Measurements from ENCODE around the gene TASL. TPM values are rescaled to one million over a fixed set of nuclear protein-coding genes. Genes with fewer than 3 reads are reported as not detected.

Gene TASL
- polyA plus RNA-seq, 1 donor (not counting 4 experiments of a cell fraction or from before 2014, with no cell fraction given) = not detected

GRCh38 chrX:30521440-30522182 is 56.0 kb downstream of the TASL start:
- Histone ChIP-seq H3K9me3 (ENCODE audit: control insufficient read depth, low read depth, low read length) (no peaks in the 10 kb centered on the region), H3K9ac (ENCODE audit: control insufficient read depth, extremely low read depth, insufficient read depth, low read length) (no peak overlapping the region), H3K79me2 (ENCODE audit: control insufficient read depth, insufficient read depth, low read length) (no peaks in the 10 kb centered on the region), H3K27ac (ENCODE audit: control insufficient read depth, insufficient read depth, low read length) (no peak overlapping the region), H4K20me1 (ENCODE audit: control insufficient read depth, extremely low read depth, insufficient read depth, low read length) (no peaks in the 10 kb centered on the region), H3K9me1 (ENCODE audit: control insufficient read depth, extremely low read depth, insufficient read depth, low read length) (no peaks in the 10 kb centered on the region), H2AFZ (ENCODE audit: control insufficient read depth, low read length) (no peak overlapping the region), H3K4me1 (ENCODE audit: control insufficient read depth, extremely low read depth, insufficient read depth, low read length) (no peaks in the 10 kb centered on the region), H3K27me3 (ENCODE audit: control insufficient read depth, extremely low read depth, insufficient read depth, low read length) (no peaks in the 10 kb centered on the region), H3K4me3 (ENCODE audit: control insufficient read depth in 2 of 3, extremely low read depth in 1 of 3, insufficient read depth in 2 of 3, low read depth in 1 of 3, low read length in 3 of 3) (no peak overlapping the region), H3K4me2 (ENCODE audit: control insufficient read depth, extremely low read depth, insufficient read depth, low read depth, low read length) (no peak overlapping the region), H3K36me3 (ENCODE audit: control insufficient read depth in 2 of 2, extremely low read depth in 1 of 2, insufficient read depth in 2 of 2, low read length in 2 of 2) (no peaks in the 10 kb centered on the region)
- DNase-seq (ENCODE audit: low read depth, low spot score) (no peak), FAIRE-seq (no peak)
- TF ChIP-seq CTCF (optimal IDR thresholded peaks at IDR 0.05 in 1 of 3, IDR thresholded peaks at IDR 0.05 in 1 of 3, conservative IDR thresholded peaks at IDR 0.05 in 1 of 3; ENCODE audit: extremely low read depth in 1 of 3, insufficient read depth in 2 of 3, low read length in 3 of 3) (no peak), EZH2 (IDR thresholded peaks at IDR 0.05; ENCODE audit: low read length) (no peak)
- dilution Hi-C loops (cut with MboI; ENCODE audit: extremely low pct_ligation_motif_present, low sequenced_read_pairs) = no loop called here

- Histone ChIP-seq H3K9me1 (ENCODE audit: control insufficient read depth, extremely low read depth, insufficient read depth, low read length) (no peaks in the 10 kb centered on the region), H3K4me1 (ENCODE audit: control insufficient read depth, extremely low read depth, insufficient read depth, low read length) (no peaks in the 10 kb centered on the region), H3K9ac (ENCODE audit: control insufficient read depth, extremely low read depth, insufficient read depth, low read length) (no peak overlapping the region), H3K79me2 (ENCODE audit: control insufficient read depth, insufficient read depth, low read length) (no peaks in the 10 kb centered on the region), H3K9me3 (ENCODE audit: control insufficient read depth, low read depth, low read length) (no peaks in the 10 kb centered on the region), H4K20me1 (ENCODE audit: control insufficient read depth, extremely low read depth, insufficient read depth, low read length) (no peaks in the 10 kb centered on the region), H3K4me3 (ENCODE audit: control insufficient read depth in 2 of 3, extremely low read depth in 1 of 3, insufficient read depth in 2 of 3, low read depth in 1 of 3, low read length in 3 of 3) (no peak overlapping the region), H3K4me2 (ENCODE audit: control insufficient read depth, extremely low read depth, insufficient read depth, low read depth, low read length) (no peak overlapping the region), H3K27ac (ENCODE audit: control insufficient read depth, insufficient read depth, low read length) (no peak overlapping the region), H3K36me3 (ENCODE audit: control insufficient read depth in 2 of 2, extremely low read depth in 1 of 2, insufficient read depth in 2 of 2, low read length in 2 of 2) (no peaks in the 10 kb centered on the region), H2AFZ (ENCODE audit: control insufficient read depth, low read length) (no peak overlapping the region), H3K27me3 (ENCODE audit: control insufficient read depth, extremely low read depth, insufficient read depth, low read length) (no peaks in the 10 kb centered on the region)
- DNase-seq (ENCODE audit: low read depth, low spot score) (no peak), FAIRE-seq (peak; percentile 17)
- TF ChIP-seq EZH2 (IDR thresholded peaks at IDR 0.05; ENCODE audit: low read length) = no peak
- TF ChIP-seq CTCF (optimal IDR thresholded peaks at IDR 0.05 in 1 of 3, IDR thresholded peaks at IDR 0.05 in 1 of 3, conservative IDR thresholded peaks at IDR 0.05 in 1 of 3; ENCODE audit: extremely low read depth in 1 of 3, insufficient read depth in 2 of 3, low read length in 3 of 3) = peak in 2 of 3 experiments; percentile 42 to 46
- dilution Hi-C loops (cut with MboI; ENCODE audit: extremely low pct_ligation_motif_present, low sequenced_read_pairs) = no loop called here
These were observed 64.3 kb downstream of the TASL start for GRCh38 chrX:30513284-30513683.

Small RNA genes lying within 50 kb of the gene (small RNA-seq; reads per million reads assigned to genes)
- gene CKS1BP6 (ENCODE audit: insufficient read length in 3 of 3, low read depth in 3 of 3, low replicate concordance in 1 of 3) = 0 reads per million in 3 experiments

Other genes with a start within 250 kb of the TASL start
- 1.0 to 2.0 TPM (median 1.4 TPM) in 3 replicates for gene GK, start 75.7 kb upstream of the TASL start, polyA plus RNA-seq

Data from keratinocyte (primary cell).